Muscle of back (tissue), 11 donors: ENCODE data around the gene PPIL6. TPM values are rescaled to one million over a fixed set of nuclear protein-coding genes. Genes with fewer than 3 reads are reported as not detected.
"Not testable (repeated sequence)": the region's sequence is repeated elsewhere in the genome, so short reads cannot be mapped to it uniquely, and the experiment has no call there.

Experiments used
- DNase-seq, 3 donors: peaks; one replicate each; pipeline versions ENCODE4 v3.0.0 to v3.0.0-alpha.2; 2013
- polyA plus RNA-seq, 10 donors: library from polyadenylated mRNA; unstranded; fragments of 120-200 nt; gene quantifications; one replicate each; pipeline ENCODE4 v1.2.1, GENCODE V29; 2013; ENCODE audit not compliant: insufficient read length in 10 of 10

Gene PPIL6
- polyA plus RNA-seq, 10 donors: 4.5 to 8.4 (median 6.6) TPM

DNA sequence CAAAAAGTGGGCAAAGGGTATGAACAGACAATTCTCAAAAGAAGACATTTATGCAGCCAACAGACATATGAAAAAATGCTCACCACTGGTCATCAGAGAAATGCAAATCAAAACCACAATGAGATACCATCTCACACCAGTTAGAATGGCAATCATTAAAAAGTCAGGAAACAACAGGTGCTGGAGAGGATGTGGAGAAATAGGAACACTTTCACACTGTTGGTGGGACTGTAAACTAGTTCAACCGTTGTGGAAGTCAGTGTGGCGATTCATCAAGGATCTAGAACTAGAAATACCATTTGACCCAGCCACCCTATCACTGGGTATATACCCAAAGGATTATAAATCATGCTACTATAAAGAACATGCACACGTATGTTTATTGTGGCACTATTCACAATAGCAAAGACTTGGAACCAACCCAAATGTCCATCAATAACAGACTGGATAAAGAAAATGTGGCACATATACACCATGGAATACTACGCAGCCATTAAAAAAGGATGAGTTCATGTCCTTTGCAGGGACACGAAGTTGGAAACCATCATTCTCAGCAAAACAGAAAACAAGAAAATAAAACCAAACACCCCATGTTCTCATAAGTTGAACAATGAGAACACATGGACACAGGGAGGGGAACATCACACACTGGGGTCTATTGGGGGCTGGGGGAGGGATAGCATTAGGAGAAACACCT is 75.9 kb downstream of the PPIL6 start:
- DNase-seq: not testable (repeated sequence)

DNA sequence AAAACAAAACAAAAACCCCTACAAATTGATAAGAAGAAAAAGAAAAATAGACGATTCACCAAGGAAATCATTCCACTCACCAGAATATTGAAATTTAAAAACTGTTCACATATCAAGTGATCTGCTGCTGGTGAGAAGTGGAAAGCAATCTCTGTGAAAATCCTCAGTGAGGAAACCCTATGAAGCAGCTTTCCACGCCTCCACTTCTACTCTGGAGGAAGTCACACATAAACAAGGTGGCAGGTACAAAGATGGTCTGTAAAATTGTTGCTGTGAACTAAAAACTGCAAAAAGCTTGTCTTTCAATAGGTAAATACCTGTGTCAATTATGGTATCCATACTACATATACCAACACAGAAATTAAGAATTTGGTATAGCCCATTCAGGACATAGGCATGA is 76.7 kb downstream of the PPIL6 start:
- DNase-seq: no peak

DNA sequence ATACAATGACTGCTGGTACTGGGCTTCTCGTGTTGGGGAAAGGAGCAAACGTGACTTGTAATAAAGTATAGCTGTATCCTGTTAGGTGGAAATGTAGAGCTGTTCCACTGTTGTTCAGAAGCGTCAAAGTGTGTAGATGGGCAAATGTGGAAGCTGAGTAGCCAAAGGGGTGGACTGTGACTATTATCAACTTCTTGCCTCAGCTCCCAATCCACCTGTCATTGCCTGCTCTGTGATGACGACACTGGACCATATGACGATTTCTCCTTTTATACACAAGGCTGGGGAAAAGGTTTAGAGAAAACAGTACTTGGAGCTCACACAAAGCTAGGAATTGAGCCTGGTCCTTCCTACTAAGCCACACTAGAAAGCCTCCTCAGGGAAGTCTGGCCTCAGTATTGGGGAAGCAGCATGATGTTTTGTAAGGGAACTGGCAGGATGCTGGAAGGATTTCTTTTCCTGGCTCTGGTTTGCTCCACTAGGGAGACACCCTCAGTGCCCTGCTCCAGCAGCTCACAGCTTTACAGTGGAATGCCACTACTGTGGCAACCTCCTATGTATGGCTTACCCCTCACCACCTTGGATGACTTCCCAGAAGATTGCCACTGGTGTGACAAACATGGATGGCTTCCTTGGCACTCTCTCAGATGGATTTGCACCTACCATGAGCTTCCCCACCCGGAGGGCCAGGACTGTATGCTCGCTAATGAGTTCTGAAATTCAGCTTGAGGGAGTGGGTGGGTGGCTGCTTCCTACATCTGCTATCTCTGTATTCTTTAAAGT is 78.1 kb downstream of the PPIL6 start:
- no peak for DNase-seq

DNA sequence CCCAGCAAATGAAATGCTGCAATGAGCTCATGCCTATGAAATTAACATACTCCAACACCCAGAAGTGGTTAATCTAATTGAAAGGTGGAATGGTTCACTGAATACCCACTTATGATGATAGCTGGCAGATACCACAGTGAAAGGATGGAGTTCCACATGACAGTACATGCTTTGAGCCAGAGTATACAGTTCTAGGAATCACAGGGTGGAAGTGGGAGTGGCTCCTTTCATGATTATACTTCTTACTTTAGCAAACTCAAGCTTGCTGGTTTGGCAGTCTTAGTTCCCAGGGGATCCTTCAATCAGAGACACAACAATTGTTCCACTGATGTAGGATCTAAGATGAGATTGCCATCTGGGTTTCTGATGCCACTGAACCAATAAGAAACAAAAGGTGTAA is 79.6 kb downstream of the PPIL6 start:
- no peak for DNase-seq

DNA sequence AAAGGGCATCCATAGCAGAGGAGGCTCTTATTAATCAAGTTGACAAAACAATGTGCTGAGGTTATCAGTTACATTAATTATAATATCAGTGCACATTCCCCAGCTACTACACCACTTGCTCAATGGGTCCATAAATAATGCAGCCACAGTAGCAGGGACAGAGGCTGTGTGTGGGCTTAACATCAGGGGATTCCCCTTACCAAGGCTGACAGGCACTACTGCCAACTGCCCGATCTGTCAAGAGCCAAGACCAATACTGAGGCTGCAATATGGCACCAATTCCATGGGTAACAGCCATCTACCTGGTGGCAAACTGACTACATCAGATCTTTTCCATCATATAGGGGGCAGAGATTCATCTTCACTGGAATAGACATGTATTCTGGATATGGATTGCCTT is 80.1 kb downstream of the PPIL6 start:
- no peak for DNase-seq

DNA sequence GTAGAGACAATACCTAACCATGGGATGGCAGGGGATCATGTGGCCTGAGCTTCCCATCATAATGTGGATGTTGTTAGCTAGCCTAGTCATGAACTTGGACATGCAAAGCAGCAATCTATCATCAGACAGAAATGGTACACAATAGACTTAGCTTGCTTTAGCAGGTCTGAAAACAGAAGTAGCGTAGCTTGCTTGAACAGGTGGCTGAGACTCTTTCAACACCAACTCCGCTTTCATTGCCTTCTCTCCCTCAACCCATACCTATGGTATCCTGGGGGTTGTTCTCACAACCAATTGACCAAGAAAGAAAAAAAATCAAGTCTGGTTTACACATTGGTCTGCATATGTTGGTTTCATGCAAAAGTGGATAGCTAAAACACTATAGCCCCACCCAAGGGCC is 81.2 kb downstream of the PPIL6 start:
- no peak for DNase-seq

DNA sequence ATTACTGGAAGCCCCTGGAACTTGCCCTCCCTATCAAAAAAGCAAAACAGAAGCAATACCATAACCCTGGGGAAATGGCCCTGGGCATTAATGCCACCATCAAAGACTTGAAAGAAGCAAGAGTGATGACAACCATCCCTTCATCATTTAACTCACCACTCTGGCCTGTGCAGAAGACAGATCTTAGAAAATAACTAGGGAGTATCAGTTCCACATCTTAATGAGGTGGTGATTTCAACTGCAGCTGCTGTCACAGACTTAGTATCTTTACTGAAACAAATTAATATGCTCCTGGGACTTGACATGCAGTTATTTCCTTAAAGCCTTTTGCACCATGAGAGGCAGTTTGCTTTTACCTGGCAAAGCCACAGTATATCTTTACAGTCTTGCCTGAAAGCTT is 82.2 kb downstream of the PPIL6 start:
- no peak for DNase-seq

DNA sequence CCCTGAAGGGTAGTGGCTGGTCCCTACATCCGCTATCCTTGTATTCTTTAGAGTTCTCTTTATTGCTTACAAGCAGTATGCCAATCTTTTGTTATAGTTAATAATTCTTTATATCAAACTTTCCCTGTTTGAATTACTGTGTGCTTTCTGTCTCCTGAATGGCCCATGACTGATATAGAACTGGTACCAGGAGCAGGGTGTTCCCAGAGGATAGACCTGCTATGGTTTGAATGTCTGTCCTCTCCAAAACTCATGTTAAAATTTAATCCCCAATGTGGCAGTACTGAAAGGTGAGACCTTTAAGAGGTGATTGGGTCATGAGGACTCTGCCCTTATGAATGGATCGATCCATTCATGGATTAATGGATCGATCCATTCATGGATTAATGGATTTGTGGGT is 84.2 kb downstream of the PPIL6 start:
- DNase-seq: no peak

DNA sequence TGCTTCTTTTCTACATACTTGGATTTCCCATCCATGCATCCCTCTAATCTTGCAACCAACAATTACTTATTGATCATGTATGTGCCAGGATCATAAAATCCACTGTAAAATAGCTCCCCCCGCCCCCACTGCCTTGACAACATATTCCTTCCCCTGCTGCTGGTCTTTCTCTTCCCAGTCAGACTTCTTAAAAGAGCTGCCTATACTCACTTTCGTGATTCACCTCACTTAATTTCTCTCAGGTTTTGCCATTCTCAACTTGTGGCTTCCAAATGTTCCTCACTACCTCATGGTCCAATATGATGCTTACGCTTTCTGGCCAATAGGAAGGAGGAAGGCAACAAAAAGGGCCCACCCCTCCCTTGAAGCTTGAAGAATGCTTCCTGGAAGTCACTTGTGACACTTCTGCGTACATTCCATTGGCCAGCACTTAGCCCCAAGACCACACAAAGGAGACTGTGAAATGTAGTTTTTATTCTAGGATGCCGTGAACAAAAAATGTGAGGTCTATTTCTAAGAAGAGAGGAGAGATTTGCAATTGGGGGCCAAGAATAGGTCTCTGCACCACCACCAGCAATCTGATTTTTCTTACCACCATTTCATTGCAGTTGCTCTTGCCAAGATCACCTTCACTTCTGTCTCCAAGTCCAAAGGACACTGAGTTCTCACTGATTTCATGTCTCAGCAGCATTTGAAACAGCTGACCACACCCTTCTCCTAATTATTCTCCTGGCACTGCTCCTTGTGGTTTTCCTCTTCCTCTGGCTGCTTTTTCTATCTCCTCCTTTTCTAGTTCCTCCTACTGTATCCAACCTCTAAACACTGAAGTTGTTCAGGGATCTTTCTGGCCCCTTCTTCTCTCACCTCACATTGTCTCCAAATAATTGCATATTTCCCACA is 88.9 kb downstream of the PPIL6 start:
- no peak for DNase-seq

DNA sequence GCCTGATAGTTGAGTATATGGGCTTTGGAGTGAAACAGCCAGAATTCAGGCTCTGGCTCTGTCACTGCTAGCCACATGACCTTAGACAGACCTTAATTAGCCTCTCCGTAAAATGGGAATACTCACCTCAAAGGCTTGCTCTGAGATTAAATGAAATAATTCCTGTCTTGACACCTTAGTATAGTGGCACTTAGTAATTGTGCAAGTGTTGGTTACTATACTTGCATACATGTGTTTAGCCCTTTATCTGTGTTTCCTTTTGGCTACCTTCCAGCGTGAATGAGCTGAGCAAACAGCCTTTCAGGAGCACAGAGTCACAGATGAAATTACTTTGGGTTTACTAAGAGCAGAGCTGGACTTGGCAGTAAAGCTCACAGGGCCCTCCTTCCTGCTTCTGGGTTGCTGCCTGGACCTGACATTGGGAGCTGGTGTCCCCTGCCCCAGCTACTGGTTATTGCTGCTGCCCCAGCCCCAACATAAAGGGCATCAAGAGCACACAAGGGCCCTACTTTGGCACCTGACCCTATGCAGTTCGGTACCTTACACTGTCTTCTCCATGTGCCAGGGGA is 90.9 kb downstream of the PPIL6 start:
- DNase-seq: peak in 2 of 3 donors; percentile 36 to 63

DNA sequence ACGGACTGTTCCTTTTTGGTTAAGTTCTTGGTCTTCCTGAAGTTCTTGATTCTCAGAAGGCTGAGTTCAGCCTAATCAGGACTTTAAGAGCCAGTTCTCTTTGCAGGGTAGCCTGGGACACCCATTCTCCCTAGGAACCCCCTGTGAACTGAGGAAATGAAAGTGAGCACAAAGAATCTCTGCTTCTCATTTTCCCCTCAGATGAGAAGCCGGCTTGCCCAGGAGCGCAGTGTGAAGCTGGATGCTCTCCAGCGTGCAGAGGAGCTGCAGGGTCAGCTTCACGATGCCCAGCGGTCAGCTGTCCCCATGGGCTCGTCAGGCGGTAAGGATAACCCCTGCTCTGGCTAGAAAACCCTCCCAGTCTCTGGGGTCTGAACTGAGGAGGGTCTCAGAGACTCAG is 92.2 kb downstream of the PPIL6 start:
- DNase-seq: no peak

DNA sequence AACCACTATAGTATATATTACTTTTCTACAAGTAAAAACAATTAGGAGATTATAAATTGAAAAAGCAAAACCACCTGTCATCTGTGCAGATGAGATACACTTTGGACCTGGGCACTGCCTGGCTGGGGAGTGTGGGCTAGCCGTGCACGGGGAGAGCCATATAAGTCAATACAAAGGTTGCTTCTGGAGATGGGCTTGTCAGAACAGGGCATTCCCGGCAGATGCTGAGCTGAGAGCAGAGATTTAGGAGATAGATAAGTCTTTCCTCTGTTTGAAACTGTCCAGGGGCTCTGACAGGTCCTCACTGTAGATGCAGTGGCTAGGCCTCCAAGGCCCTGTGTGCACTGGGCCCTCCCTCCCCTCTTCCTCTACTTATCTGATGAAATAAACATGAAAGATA is 92.6 kb downstream of the PPIL6 start:
- no peak for DNase-seq

DNA sequence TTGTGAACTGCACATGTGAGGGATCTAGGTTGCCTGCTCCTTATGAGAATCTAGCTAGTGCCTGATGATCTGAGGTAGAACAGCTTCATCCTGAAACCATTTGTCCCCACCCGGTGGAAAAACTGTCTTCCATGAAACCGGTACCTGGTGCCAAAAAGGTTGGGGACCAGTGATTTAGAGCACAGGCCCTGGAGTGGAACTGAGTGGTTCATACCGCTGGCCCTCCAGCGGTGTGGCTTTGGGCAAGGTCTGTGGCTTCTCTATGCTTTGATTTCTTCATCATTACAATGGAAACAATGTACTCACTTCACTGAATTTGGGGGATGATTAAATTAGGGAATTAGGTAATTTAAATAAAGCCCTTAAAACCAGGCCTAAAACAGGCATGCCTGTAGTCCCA is 94.4 kb downstream of the PPIL6 start:
- no peak for DNase-seq

DNA sequence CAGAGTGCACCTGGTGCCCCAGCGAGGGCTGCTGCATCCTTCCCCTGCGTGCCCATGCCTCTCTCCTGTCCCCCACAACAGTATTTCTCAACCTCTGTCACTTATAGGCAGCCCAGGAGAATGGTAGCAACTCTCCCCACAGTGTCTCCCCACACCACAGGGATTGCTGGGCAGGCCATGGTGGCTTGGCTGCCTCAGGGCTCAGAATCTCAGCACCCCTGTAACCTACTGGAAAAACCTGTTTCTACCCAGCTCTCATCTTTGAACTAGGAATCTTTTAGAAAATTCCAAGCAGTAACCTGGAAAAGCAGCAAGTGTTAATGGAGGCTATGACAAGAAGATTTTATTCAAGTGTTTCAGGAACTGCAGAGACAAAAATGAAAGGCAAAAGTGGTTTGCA is 96.2 kb downstream of the PPIL6 start:
- DNase-seq: no peak

DNA sequence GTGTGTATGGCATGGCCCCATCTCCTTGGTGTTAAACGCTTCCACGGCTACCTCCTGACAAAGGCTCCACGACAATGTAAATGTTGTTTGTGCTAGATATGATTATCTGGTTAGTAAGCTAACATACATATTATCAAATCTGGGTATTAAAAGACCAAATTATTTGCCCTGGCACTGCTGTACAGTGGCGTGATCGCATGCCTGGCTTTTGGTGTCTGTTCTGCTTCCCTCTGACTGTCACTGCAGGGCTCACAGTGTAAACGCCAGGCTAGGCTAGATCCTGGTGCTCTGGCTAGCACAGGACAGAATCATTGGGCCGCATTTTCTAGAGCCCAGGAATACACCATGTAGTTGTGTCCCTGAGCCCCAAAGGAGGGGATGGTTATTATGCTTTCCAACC is 96.9 kb downstream of the PPIL6 start:
- no peak for DNase-seq

DNA sequence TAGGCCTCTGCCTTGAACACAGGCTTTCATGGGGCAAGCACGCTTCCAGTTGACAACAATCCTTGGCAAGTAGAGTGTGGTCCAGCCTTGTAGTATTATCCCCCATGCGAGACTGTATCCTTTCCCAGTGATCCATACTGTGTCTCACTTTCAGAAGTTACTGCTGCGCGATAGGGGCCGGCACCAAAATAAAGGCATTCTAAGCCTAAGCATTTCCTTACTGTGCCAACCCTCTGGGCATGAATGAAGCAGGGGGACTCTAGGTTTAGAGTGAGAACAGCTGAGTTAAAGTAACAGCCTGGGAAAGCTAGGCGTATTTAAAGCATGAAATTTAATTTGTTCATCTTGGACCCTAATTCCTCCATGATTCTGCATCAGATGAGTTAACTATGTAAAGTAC is 97.5 kb downstream of the PPIL6 start:
- peak in 1 of 3 donors; percentile 36 for DNase-seq

DNA sequence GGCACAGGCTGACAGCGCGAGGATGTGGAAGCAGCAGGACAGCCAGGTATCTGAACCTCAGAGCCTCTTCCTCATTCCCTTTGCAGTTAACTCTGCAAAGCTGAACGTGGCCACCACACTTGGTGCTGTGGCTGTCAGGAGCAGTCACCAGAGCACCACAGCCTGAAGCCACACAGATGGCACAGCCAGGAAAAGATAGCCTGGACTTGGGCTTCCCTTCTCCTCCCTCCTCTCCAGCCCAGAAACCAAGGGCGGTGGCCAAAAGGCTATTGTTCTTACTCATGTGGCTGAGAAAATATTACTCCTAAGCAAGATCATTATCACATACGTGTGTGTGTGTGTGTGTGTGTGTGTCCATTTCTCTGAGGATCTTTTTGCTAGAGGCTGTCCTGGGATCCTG is 97.9 kb downstream of the PPIL6 start:
- no peak for DNase-seq

DNA sequence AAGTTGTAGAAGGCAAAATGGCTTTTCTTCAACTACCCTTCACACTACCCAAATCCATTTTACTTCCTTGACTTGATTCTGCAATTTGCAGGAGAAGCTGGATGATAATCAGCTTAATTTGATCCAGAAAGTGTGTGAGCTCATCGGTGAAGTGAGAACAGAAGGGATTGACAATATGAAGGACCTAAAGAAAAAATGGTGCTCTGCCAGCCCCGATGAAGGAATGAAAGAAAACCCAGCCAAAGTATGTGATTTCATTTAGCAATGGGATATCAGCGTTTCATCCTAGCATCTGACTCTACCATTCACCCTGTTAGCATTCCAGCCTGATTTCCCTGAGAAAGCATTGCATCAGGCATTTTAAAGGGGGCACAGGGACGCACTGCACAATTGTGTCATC is 99.6 kb downstream of the PPIL6 start:
- peak in 1 of 3 donors; percentile 42 for DNase-seq
